HCT116 (cell line): ENCODE results near the gene ANKRD44.

Experiments used
- CEBPB ChIP-seq: IDR thresholded peaks from 2 replicates; pipeline ENCODE4 v1.6.1; 2012; ENCODE audit warnings: low read depth
- EZH2 ChIP-seq: fragments of 200-600 bp; sonication (generic); IDR thresholded peaks from 2 replicates; pipeline ENCODE4 v1.6.1; 2017; ENCODE audit warnings: antibody characterized with exemption, mixed run types
- EZH2phosphoT487 ChIP-seq: fragments of 200-600 bp; IDR thresholded peaks from 2 replicates; pipeline ENCODE4 v1.6.1; 2018; ENCODE audit warnings: antibody characterized with exemption, borderline replicate concordance
- FOSL1 ChIP-seq: IDR thresholded peaks from 2 replicates; pipeline ENCODE4 v1.6.1; 2012; ENCODE audit warnings: low read depth
- POLR2A ChIP-seq: IDR thresholded peaks from 2 replicates; pipeline ENCODE4 v1.7.0; 2011; ENCODE audit warnings: borderline replicate concordance; ENCODE audit not compliant: insufficient read depth, insufficient read length; ENCODE audit errors: extremely low read depth
- POLR2AphosphoS5 ChIP-seq: IDR thresholded peaks from 2 replicates; pipeline ENCODE4 v1.6.1; 2011; ENCODE audit warnings: mild to moderate bottlenecking, low read depth, low read length, moderate library complexity
- REST ChIP-seq: IDR thresholded peaks from 2 replicates; pipeline ENCODE4 v1.6.1; 2012; ENCODE audit warnings: low read depth
- SIN3A ChIP-seq: IDR thresholded peaks from 2 replicates; pipeline ENCODE4 v1.6.1; 2012; ENCODE audit warnings: low read depth
- TCF7L2 ChIP-seq: IDR thresholded peaks from 2 replicates; pipeline ENCODE4 v1.7.0; 2011; ENCODE audit warnings: borderline replicate concordance, inconsistent platforms; ENCODE audit not compliant: insufficient read depth, insufficient read length; ENCODE audit errors: extremely low read depth
- YY1 ChIP-seq: IDR thresholded peaks from 2 replicates; pipeline ENCODE4 v1.6.1; 2011; ENCODE audit warnings: low read length, low read depth, moderate library complexity, mild to moderate bottlenecking; ENCODE audit not compliant: insufficient replicate concordance; ENCODE audit errors: extremely low read depth
- TF ChIP-seq, protein P1 (sequence below), 3 experiments: fragments of 200-600 bp in 1 of 3; sonication (generic) in 1 of 3; IDR thresholded peaks in 2 of 3; conservative IDR thresholded peaks in 1 of 3; 2 replicates each; pipeline ENCODE4 v1.5.1; 2012 to 2017; ENCODE audit warnings: low read depth in 2 of 3, low read length in 2 of 3, antibody characterized with exemption in 1 of 3, borderline replicate concordance in 1 of 3, control low read depth in 1 of 3, mild to moderate bottlenecking in 1 of 3, mixed read lengths in 1 of 3, mixed run types in 1 of 3, moderate library complexity in 1 of 3; ENCODE audit not compliant: insufficient read depth in 1 of 3
- TF ChIP-seq, protein P2 (sequence below): IDR thresholded peaks from 2 replicates; pipeline ENCODE4 v1.6.1; 2012

DNA sequence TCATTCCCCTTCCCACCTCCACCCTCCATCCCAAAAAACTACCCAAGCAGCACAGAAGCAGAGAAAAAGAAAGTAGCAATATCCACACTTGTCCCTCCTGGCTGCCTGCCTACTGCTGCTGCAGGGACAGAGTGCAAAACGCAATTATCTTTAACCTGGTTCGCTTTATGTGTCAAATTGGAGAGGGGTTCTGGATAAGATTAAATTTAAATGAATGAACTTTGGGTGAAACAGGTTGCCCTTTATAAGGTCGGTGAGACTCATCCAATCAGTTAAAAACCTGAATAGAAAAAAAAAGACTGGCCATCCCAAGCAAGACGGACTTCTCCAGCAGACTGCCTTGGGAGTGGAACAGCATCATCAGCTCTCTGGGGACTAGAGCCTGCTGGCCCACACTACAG, 62.6 kb downstream of the ANKRD44 start:
- TF ChIP-seq, protein P1, sequence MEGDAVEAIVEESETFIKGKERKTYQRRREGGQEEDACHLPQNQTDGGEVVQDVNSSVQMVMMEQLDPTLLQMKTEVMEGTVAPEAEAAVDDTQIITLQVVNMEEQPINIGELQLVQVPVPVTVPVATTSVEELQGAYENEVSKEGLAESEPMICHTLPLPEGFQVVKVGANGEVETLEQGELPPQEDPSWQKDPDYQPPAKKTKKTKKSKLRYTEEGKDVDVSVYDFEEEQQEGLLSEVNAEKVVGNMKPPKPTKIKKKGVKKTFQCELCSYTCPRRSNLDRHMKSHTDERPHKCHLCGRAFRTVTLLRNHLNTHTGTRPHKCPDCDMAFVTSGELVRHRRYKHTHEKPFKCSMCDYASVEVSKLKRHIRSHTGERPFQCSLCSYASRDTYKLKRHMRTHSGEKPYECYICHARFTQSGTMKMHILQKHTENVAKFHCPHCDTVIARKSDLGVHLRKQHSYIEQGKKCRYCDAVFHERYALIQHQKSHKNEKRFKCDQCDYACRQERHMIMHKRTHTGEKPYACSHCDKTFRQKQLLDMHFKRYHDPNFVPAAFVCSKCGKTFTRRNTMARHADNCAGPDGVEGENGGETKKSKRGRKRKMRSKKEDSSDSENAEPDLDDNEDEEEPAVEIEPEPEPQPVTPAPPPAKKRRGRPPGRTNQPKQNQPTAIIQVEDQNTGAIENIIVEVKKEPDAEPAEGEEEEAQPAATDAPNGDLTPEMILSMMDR (IDR thresholded peaks at IDR 0.05 in 2 of 3, conservative IDR thresholded peaks at IDR 0.05 in 1 of 3; ENCODE audit: borderline replicate concordance in 1 of 3, insufficient read depth in 1 of 3, low read depth in 2 of 3, low read length in 2 of 3): no peak
- TF ChIP-seq POLR2A: no peak
- no peak for TF ChIP-seq EZH2phosphoT487
- TF ChIP-seq, protein P2, sequence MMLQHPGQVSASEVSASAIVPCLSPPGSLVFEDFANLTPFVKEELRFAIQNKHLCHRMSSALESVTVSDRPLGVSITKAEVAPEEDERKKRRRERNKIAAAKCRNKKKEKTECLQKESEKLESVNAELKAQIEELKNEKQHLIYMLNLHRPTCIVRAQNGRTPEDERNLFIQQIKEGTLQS: no peak
- no peak for TF ChIP-seq POLR2AphosphoS5
- no peak for TF ChIP-seq TCF7L2
- TF ChIP-seq FOSL1: no peak
- TF ChIP-seq CEBPB: no peak
- TF ChIP-seq EZH2: no peak
- no peak for TF ChIP-seq REST
- no peak for TF ChIP-seq SIN3A
- TF ChIP-seq YY1: no peak
